Measurements from ENCODE around the gene CENPB.

DNA sequence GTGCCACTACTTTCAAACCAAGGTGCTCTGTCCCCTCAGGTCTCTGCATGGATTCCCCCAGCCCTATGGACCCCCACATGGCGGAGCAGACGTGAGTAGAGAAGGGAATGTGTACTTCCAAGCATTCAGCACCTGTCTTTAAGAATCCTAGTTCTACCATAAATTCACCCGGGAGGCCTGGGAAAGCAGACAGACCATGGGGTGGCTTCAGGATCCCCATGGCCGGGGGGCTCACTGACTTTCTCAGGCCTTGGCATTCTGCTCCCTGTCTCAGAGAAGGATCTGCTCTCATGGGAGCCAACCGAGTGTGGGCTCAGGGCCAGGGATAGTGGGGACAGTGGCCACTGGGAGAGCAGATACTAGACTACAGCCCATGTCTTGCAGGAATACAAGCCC lies 11.8 kb upstream of the CENPB start:
- no peak for TF ChIP-seq POLR2A (IDR thresholded peaks at IDR 0.05)
- TF ChIP-seq, protein P1, sequence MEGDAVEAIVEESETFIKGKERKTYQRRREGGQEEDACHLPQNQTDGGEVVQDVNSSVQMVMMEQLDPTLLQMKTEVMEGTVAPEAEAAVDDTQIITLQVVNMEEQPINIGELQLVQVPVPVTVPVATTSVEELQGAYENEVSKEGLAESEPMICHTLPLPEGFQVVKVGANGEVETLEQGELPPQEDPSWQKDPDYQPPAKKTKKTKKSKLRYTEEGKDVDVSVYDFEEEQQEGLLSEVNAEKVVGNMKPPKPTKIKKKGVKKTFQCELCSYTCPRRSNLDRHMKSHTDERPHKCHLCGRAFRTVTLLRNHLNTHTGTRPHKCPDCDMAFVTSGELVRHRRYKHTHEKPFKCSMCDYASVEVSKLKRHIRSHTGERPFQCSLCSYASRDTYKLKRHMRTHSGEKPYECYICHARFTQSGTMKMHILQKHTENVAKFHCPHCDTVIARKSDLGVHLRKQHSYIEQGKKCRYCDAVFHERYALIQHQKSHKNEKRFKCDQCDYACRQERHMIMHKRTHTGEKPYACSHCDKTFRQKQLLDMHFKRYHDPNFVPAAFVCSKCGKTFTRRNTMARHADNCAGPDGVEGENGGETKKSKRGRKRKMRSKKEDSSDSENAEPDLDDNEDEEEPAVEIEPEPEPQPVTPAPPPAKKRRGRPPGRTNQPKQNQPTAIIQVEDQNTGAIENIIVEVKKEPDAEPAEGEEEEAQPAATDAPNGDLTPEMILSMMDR (IDR thresholded peaks at IDR 0.05): no peak

All from thyroid gland (tissue), 4 donors.